ENCODE data around the gene NR3C1.
A peak's percentile ranks its signal among the peaks of the same experiment; 100 is the strongest.
"Not testable (repeated sequence)": the region's sequence is repeated elsewhere in the genome, so short reads cannot be mapped to it uniquely, and the experiment has no call there.

The NR3C1 gene

GRCh38 chr5:143329843-143330242 lies 73.6 kb downstream of the NR3C1 start:
- DNase-seq, result no peak

GRCh38 chr5:143328589-143329220 lies 74.8 kb downstream of the NR3C1 start:
- no peak for DNase-seq

- DNase-seq, result not testable (repeated sequence)
Measured at GRCh38 chr5:143325086-143325485, 78.4 kb downstream of the NR3C1 start.

GRCh38 chr5:143322931-143323630 lies 80.4 kb downstream of the NR3C1 start:
- not testable (repeated sequence) for DNase-seq

- DNase-seq, result no peak
Measured at GRCh38 chr5:143322176-143322575, 81.3 kb downstream of the NR3C1 start.

GRCh38 chr5:143319437-143320227 lies 83.9 kb downstream of the NR3C1 start:
- no peak for DNase-seq

GRCh38 chr5:143318833-143319232 lies 84.7 kb downstream of the NR3C1 start:
- DNase-seq, result no peak

- no peak for DNase-seq
Measured at GRCh38 chr5:143318270-143318669, 85.2 kb downstream of the NR3C1 start.

GRCh38 chr5:143316844-143317631 lies 86.4 kb downstream of the NR3C1 start:
- DNase-seq, result peak; percentile 23

- no peak for DNase-seq
Measured at GRCh38 chr5:143316337-143316736, 87.1 kb downstream of the NR3C1 start.

- no peak for DNase-seq
Measured at GRCh38 chr5:143315929-143316328, 87.6 kb downstream of the NR3C1 start.

- DNase-seq, result no peak
Measured at GRCh38 chr5:143315214-143315613, 88.3 kb downstream of the NR3C1 start.

- no peak for DNase-seq
Measured at GRCh38 chr5:143314659-143315058, 88.8 kb downstream of the NR3C1 start.

- DNase-seq, result no peak
Measured at GRCh38 chr5:143314099-143314498, 89.4 kb downstream of the NR3C1 start.

GRCh38 chr5:143313298-143313852 lies 90.1 kb downstream of the NR3C1 start:
- no peak for DNase-seq

GRCh38 chr5:143312822-143313221 lies 90.7 kb downstream of the NR3C1 start:
- no peak for DNase-seq

- DNase-seq, result no peak
Measured at GRCh38 chr5:143311955-143312354, 91.5 kb downstream of the NR3C1 start.

GRCh38 chr5:143311428-143311827 lies 92.1 kb downstream of the NR3C1 start:
- DNase-seq, result no peak

GRCh38 chr5:143309661-143310431 lies 93.6 kb downstream of the NR3C1 start:
- DNase-seq, result no peak

- DNase-seq, result no peak
Measured at GRCh38 chr5:143308731-143309130, 94.8 kb downstream of the NR3C1 start.

GRCh38 chr5:143306040-143306439 lies 97.4 kb downstream of the NR3C1 start:
- no peak for DNase-seq

Measured in DMS 273 treated with DMSO at 0.1 percent for 48 hours (cell line).